Measurements from ENCODE around the gene NPC2. TPM values are rescaled to one million over a fixed set of nuclear protein-coding genes. Genes with fewer than 3 reads are reported as not detected.

The NPC2 gene
- total and polyA plus RNA-seq, 2 of the 4 experiments (the other 2 are of a cell fraction), result 210 to 273 TPM

- intact Hi-C loops (cut with micrococcal nuclease), result no loop called here
These were observed 48.1 kb upstream of the NPC2 start for GRCh38 chr14:74541225-74541624.

More at GRCh38 chr14:74541225-74541624, 48.1 kb upstream of the NPC2 start:
- Histone ChIP-seq H3K23ac (ENCODE audit: low read depth, low read length) (no peak overlapping the region), H3K56ac (ENCODE audit: extremely low read depth, insufficient read depth, low read length) (no peak overlapping the region), H3K4ac (ENCODE audit: low read depth, low read length) (no peak overlapping the region), H3K9me1 (ENCODE audit: insufficient read depth, low read length) (peaks cover 13% of the 10 kb centered on the region), H3K4me3 (ENCODE audit: insufficient read depth, low read depth, low read length) (no peak overlapping the region), H2AK9ac (replicated peaks; ENCODE audit: low read depth, low read length, poor library complexity) (no peak overlapping the region), H3K36me3 (ENCODE audit: control insufficient read depth, insufficient read depth, low read length) (peaks cover 2% of the 10 kb centered on the region; the same call in 1 of the 2 replicates), H3K9ac (ENCODE audit: low read depth, low read length) (no peak overlapping the region), H3K9me3 (ENCODE audit: control insufficient read depth, insufficient read depth, low read length) (no peaks in the 10 kb centered on the region), H3K4me2 (ENCODE audit: low read depth, low read length) (no peak overlapping the region), H2BK20ac (ENCODE audit: low read depth, low read length) (no peak overlapping the region), H4K8ac (ENCODE audit: low read depth in 2 of 2, low read length in 2 of 2) (no peak overlapping the region), H4K5ac (ENCODE audit: low read depth, low read length) (no peak overlapping the region), H3K27ac (ENCODE audit: insufficient read depth, low read length) (no peak overlapping the region), H3K4me1 (ENCODE audit: control insufficient read depth, insufficient read depth, low read length) (peaks cover 1% of the 10 kb centered on the region; the same call in 1 of the 2 replicates), H2BK120ac (ENCODE audit: low read depth, low read length) (no peak overlapping the region), H2AK5ac (ENCODE audit: low read depth, low read length) (peak overlapping the region; percentile 1; the same call in 1 of the 2 replicates), H3K14ac (replicated peaks; ENCODE audit: low read depth, low read length) (no peak overlapping the region), H4K20me1 (ENCODE audit: insufficient read depth, low read length) (no peaks in the 10 kb centered on the region), H3K18ac (ENCODE audit: low read depth, low read length) (no peak overlapping the region), H4K91ac (ENCODE audit: insufficient read depth, low read depth, low read length) (no peak overlapping the region), H3K27me3 (ENCODE audit: control insufficient read depth, insufficient read depth, low read length) (no peaks in the 10 kb centered on the region), H3K79me1 (ENCODE audit: low read depth in 1 of 2, low read length in 2 of 2) (peaks cover 0 to 11% of the 10 kb centered on the region in 2 experiments; a peak in 2 of 4 replicates), H2BK15ac (ENCODE audit: low read depth, low read length) (no peak overlapping the region), H2AFZ (replicated peaks; ENCODE audit: low read length, poor library complexity) (no peak overlapping the region), H2BK5ac (ENCODE audit: low read depth, low read length, poor library complexity, severe bottlenecking) (no peak overlapping the region)
- WGBS, 2 experiments (ENCODE audit: extremely low coverage in 2 of 2, insufficient read length in 1 of 2), result 100% methylated on average over 1 of the region's 3 CpGs; no CpG with 5 or more reads in 1 of the 2 experiments
- ChIA-PET POLR2A (ENCODE audit: unreplicated experiment) (interaction anchor here (0.6 kb wide), 1 partner anchor 187 kb away, joined by 3 read pairs; no protein-coding TSS in a partner anchor), CTCF (no interaction called here)
- TF ChIP-seq MAFK (IDR thresholded peaks at IDR 0.05; ENCODE audit: low read depth, low read length) (no peak), MXI1 (IDR thresholded peaks at IDR 0.05; ENCODE audit: borderline replicate concordance, low read depth, low read length) (no peak), CHD1 (IDR thresholded peaks at IDR 0.05; ENCODE audit: low read depth, low read length) (no peak), FOS (IDR thresholded peaks at IDR 0.05; ENCODE audit: low read depth, low read length) (no peak), RCOR1 (IDR thresholded peaks at IDR 0.05; ENCODE audit: insufficient replicate concordance, low read length) (no peak), CTCF (conservative IDR thresholded peaks at IDR 0.05; ENCODE audit: low read depth, low read length) (no peak), POLR2A (IDR thresholded peaks at IDR 0.05; ENCODE audit: low read depth, low read length) (no peak), USF2 (IDR thresholded peaks at IDR 0.05; ENCODE audit: low read depth, low read length) (no peak), SMC3 (IDR thresholded peaks at IDR 0.05; ENCODE audit: low read depth, low read length) (no peak), ELK1 (IDR thresholded peaks at IDR 0.05; ENCODE audit: borderline replicate concordance, low read depth, low read length) (no peak)
- dilution Hi-C loops (cut with HindIII; ENCODE audit: low sequenced_read_pairs, unreplicated experiment) (no loop called here), in situ Hi-C loops (cut with MboI; ENCODE audit: low sequenced_read_pairs) (no loop called here)
- ATAC-seq (ENCODE audit: low read depth) (no peak), DNase-seq (no peak)
- BruUV-seq (replicated peaks), result no TSS peak
